22Rv1 (cell line): ENCODE data around the gene TSPAN31.

Experiments used
- ZFX ChIP-seq: fragments of 450-650 bp; IDR thresholded peaks from 2 replicates; pipeline ENCODE4 v1.6.1; 2017; ENCODE audit warnings: antibody characterized with exemption, borderline replicate concordance
- TF ChIP-seq, protein P1 (sequence below): fragments of 450-650 bp; IDR thresholded peaks from 2 replicates; pipeline ENCODE4 v1.5.1; 2017; ENCODE audit warnings: mild to moderate bottlenecking

DNA sequence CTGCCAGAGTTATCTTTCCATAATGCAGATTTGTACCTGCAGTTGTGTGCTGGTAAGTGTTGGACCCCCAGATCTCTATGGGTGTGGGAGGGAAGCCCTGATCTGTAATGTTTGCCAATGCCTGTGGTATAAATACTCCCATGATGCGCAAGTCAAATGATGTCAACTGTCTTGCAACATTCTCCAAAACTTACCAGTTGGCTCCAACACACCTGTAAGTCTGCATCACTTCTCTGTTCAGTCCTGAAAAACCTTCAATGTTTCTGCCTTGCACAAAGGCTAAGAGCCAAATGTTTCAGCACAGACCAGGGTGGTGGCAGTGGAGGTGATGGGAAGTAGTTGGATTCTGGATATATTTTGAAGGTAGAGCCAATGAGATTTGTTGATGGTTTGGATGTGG is 47.8 kb upstream of the TSPAN31 start:
- TF ChIP-seq, protein P1, sequence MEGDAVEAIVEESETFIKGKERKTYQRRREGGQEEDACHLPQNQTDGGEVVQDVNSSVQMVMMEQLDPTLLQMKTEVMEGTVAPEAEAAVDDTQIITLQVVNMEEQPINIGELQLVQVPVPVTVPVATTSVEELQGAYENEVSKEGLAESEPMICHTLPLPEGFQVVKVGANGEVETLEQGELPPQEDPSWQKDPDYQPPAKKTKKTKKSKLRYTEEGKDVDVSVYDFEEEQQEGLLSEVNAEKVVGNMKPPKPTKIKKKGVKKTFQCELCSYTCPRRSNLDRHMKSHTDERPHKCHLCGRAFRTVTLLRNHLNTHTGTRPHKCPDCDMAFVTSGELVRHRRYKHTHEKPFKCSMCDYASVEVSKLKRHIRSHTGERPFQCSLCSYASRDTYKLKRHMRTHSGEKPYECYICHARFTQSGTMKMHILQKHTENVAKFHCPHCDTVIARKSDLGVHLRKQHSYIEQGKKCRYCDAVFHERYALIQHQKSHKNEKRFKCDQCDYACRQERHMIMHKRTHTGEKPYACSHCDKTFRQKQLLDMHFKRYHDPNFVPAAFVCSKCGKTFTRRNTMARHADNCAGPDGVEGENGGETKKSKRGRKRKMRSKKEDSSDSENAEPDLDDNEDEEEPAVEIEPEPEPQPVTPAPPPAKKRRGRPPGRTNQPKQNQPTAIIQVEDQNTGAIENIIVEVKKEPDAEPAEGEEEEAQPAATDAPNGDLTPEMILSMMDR: no peak
- TF ChIP-seq ZFX: no peak
